Chondrocyte (in vitro differentiated cells): Measurements from ENCODE around the gene ABCC12. TPM values are rescaled to one million over a fixed set of nuclear protein-coding genes. Genes with fewer than 3 reads are reported as not detected.
A peak's percentile ranks its signal among the peaks of the same experiment; 100 is the strongest.

Source experiments
- DNase-seq: peaks from one replicate; pipeline ENCODE4 v3.0.0; 2021; ENCODE audit warnings: mixed read lengths, low spot score
- H3K27ac Mint-ChIP-seq: one replicate; pipeline ENCODE4 v1.8.0; 2021; ENCODE audit warnings: mild to moderate bottlenecking, moderate library complexity, mixed read lengths; ENCODE audit not compliant: unreplicated experiment
- H3K27me3 Mint-ChIP-seq: 2 replicates; pipeline ENCODE4 v1.8.0; 2021; ENCODE audit warnings: low read depth, mixed read lengths
- H3K36me3 Mint-ChIP-seq: 2 replicates; pipeline ENCODE4 v1.8.0; 2021; ENCODE audit warnings: low read depth, mixed read lengths
- H3K4me1 Mint-ChIP-seq: 2 replicates; pipeline ENCODE4 v1.8.0; 2021; ENCODE audit warnings: low read depth, mild to moderate bottlenecking, mixed read lengths
- H3K4me3 Mint-ChIP-seq: one replicate; pipeline ENCODE4 v1.8.0; 2021; ENCODE audit warnings: mild to moderate bottlenecking, moderate library complexity, mixed read lengths; ENCODE audit not compliant: unreplicated experiment
- H3K9me3 Mint-ChIP-seq: 2 replicates; pipeline ENCODE4 v1.8.0; 2021; ENCODE audit warnings: low read depth, mixed read lengths
- CTCF ChIP-seq: fragments of 200-600 bp; sonication (generic); IDR thresholded peaks from 2 replicates; pipeline ENCODE4 v1.5.0; 2021; ENCODE audit warnings: antibody characterized with exemption, mild to moderate bottlenecking, moderate library complexity
- total RNA-seq: library from RNA; stranded (reverse); gene quantifications from 3 replicates; pipeline ENCODE4 v1.2.1, GENCODE V29; 2021

The ABCC12 gene
- total RNA-seq, 1 donor from 2014 or later = not detected

GRCh38 chr16:48150707-48151106, 5.1 kb downstream of the ABCC12 start:
- H3K27ac Mint-ChIP-seq = no peak overlapping the region
- peaks cover 9% of the 10 kb centered on the region for H3K9me3 Mint-ChIP-seq
- H3K36me3 Mint-ChIP-seq = no peaks in the 10 kb centered on the region
- DNase-seq = no peak
- no peak overlapping the region for H3K4me3 Mint-ChIP-seq
- no peak for TF ChIP-seq CTCF
- H3K27me3 Mint-ChIP-seq = no peaks in the 10 kb centered on the region
- no peaks in the 10 kb centered on the region for H3K4me1 Mint-ChIP-seq

- H3K27ac Mint-ChIP-seq = no peak overlapping the region
- H3K27me3 Mint-ChIP-seq = no peaks in the 10 kb centered on the region
These were observed 9.1 kb downstream of the ABCC12 start for GRCh38 chr16:48146710-48147109.

GRCh38 chr16:48146131-48146530, 9.7 kb downstream of the ABCC12 start:
- peak; percentile 75 for DNase-seq
- no peaks in the 10 kb centered on the region for H3K27me3 Mint-ChIP-seq
- H3K4me3 Mint-ChIP-seq = no peak overlapping the region
- H3K4me1 Mint-ChIP-seq = no peaks in the 10 kb centered on the region
- H3K27ac Mint-ChIP-seq = no peak overlapping the region
- H3K36me3 Mint-ChIP-seq = no peaks in the 10 kb centered on the region
- H3K9me3 Mint-ChIP-seq = peaks cover 9% of the 10 kb centered on the region
- no peak for TF ChIP-seq CTCF

More at GRCh38 chr16:48146710-48147109, 9.1 kb downstream of the ABCC12 start:
- no peak for TF ChIP-seq CTCF
- peaks cover 9% of the 10 kb centered on the region for H3K9me3 Mint-ChIP-seq
- DNase-seq = no peak
- H3K36me3 Mint-ChIP-seq = no peaks in the 10 kb centered on the region
- no peak overlapping the region for H3K4me3 Mint-ChIP-seq
- H3K4me1 Mint-ChIP-seq = no peaks in the 10 kb centered on the region

- Mint-ChIP-seq H3K27ac (no peak overlapping the region), H3K9me3 (peaks cover 4% of the 10 kb centered on the region), H3K4me3 (no peak overlapping the region), H3K36me3 (no peaks in the 10 kb centered on the region), H3K4me1 (no peaks in the 10 kb centered on the region), H3K27me3 (no peaks in the 10 kb centered on the region)
- DNase-seq = no peak
- TF ChIP-seq CTCF = no peak
These were observed 11.9 kb downstream of the ABCC12 start for GRCh38 chr16:48143812-48144368.

- no peaks in the 10 kb centered on the region for H3K4me1 Mint-ChIP-seq
- no peaks in the 10 kb centered on the region for H3K9me3 Mint-ChIP-seq
- H3K27me3 Mint-ChIP-seq = no peaks in the 10 kb centered on the region
- H3K4me3 Mint-ChIP-seq = no peak overlapping the region
- no peak for TF ChIP-seq CTCF
- no peak for DNase-seq
- H3K36me3 Mint-ChIP-seq = no peaks in the 10 kb centered on the region
- no peak overlapping the region for H3K27ac Mint-ChIP-seq
These were observed 15.0 kb downstream of the ABCC12 start for GRCh38 chr16:48140821-48141220.
